Measurements from ENCODE around the gene APH1B. TPM values are rescaled to one million over a fixed set of nuclear protein-coding genes. Genes with fewer than 3 reads are reported as not detected.

Gene APH1B
- total RNA-seq, 2 donors from 2014 or later, result 20.0 to 35.0 TPM

GRCh38 chr15:63258658-63259057 is 18.7 kb upstream of the APH1B start:
- DNase-seq (ENCODE audit: low spot score), result no peak
- 96% methylated on average over 2 of the region's 2 CpGs for WGBS
- no peaks in the 10 kb centered on the region for H3K9me3 ChIP-seq
- no peak overlapping the region for H3K4me3 ChIP-seq
- no peak overlapping the region for H3K27ac ChIP-seq
- intact Hi-C loops (cut with DNase I), result no loop called here
- TF ChIP-seq CTCF (IDR thresholded peaks at IDR 0.05), result no peak
- no peak for TF ChIP-seq POLR2AphosphoS5 (IDR thresholded peaks at IDR 0.05)
- no peak for TF ChIP-seq POLR2A (IDR thresholded peaks at IDR 0.05)
- no peaks in the 10 kb centered on the region for H3K27me3 ChIP-seq (replicated peaks; ENCODE audit: insufficient read depth)
- no peaks in the 10 kb centered on the region for H3K36me3 ChIP-seq
- no peaks in the 10 kb centered on the region for H3K4me1 ChIP-seq (replicated peaks)

GRCh38 chr15:63260791-63261190 is 16.6 kb upstream of the APH1B start:
- H3K4me1 ChIP-seq (replicated peaks), result no peaks in the 10 kb centered on the region
- 83% methylated on average over 5 of the region's 5 CpGs for WGBS
- H3K4me3 ChIP-seq, result no peak overlapping the region
- no peak for TF ChIP-seq POLR2A (IDR thresholded peaks at IDR 0.05)
- TF ChIP-seq POLR2AphosphoS5 (IDR thresholded peaks at IDR 0.05), result no peak
- no peak for TF ChIP-seq CTCF (IDR thresholded peaks at IDR 0.05)
- H3K9me3 ChIP-seq, result no peaks in the 10 kb centered on the region
- no peak overlapping the region for H3K27ac ChIP-seq
- no peak for DNase-seq (ENCODE audit: low spot score)
- H3K27me3 ChIP-seq (replicated peaks; ENCODE audit: insufficient read depth), result no peaks in the 10 kb centered on the region
- H3K36me3 ChIP-seq, result no peaks in the 10 kb centered on the region
- intact Hi-C loops (cut with DNase I), result no loop called here

- intact Hi-C loops (cut with DNase I), result no loop called here
- no peaks in the 10 kb centered on the region for H3K9me3 ChIP-seq
- H3K27me3 ChIP-seq (replicated peaks; ENCODE audit: insufficient read depth), result no peaks in the 10 kb centered on the region
- no peak for DNase-seq (ENCODE audit: low spot score)
- no peak overlapping the region for H3K27ac ChIP-seq
- TF ChIP-seq POLR2AphosphoS5 (IDR thresholded peaks at IDR 0.05), result no peak
- TF ChIP-seq POLR2A (IDR thresholded peaks at IDR 0.05), result no peak
- TF ChIP-seq CTCF (IDR thresholded peaks at IDR 0.05), result no peak
- no peaks in the 10 kb centered on the region for H3K4me1 ChIP-seq (replicated peaks)
- no peak overlapping the region for H3K4me3 ChIP-seq
- H3K36me3 ChIP-seq, result no peaks in the 10 kb centered on the region
Measured at GRCh38 chr15:63261311-63261710, 16.1 kb upstream of the APH1B start.

- 80% methylated on average over 6 of the region's 6 CpGs for WGBS
- Histone ChIP-seq H3K27ac (no peak overlapping the region), H3K4me1 (replicated peaks) (no peaks in the 10 kb centered on the region), H3K9me3 (no peaks in the 10 kb centered on the region), H3K36me3 (no peaks in the 10 kb centered on the region), H3K4me3 (no peak overlapping the region), H3K27me3 (replicated peaks; ENCODE audit: insufficient read depth) (no peaks in the 10 kb centered on the region)
- intact Hi-C loops (cut with DNase I), result no loop called here
- DNase-seq (ENCODE audit: low spot score), result no peak
- no peak for TF ChIP-seq CTCF (IDR thresholded peaks at IDR 0.05)
- TF ChIP-seq POLR2A (IDR thresholded peaks at IDR 0.05), result no peak
- TF ChIP-seq POLR2AphosphoS5 (IDR thresholded peaks at IDR 0.05), result no peak
Measured at GRCh38 chr15:63263519-63263918, 13.9 kb upstream of the APH1B start.

GRCh38 chr15:63264688-63265293 is 12.6 kb upstream of the APH1B start:
- intact Hi-C loops (cut with DNase I), result no loop called here
- DNase-seq (ENCODE audit: low spot score), result no peak
- no peaks in the 10 kb centered on the region for H3K9me3 ChIP-seq
- no peak overlapping the region for H3K4me3 ChIP-seq
- H3K27me3 ChIP-seq (replicated peaks; ENCODE audit: insufficient read depth), result no peaks in the 10 kb centered on the region
- H3K27ac ChIP-seq, result no peak overlapping the region
- no peak for TF ChIP-seq POLR2AphosphoS5 (IDR thresholded peaks at IDR 0.05)
- TF ChIP-seq POLR2A (IDR thresholded peaks at IDR 0.05), result no peak
- TF ChIP-seq CTCF (IDR thresholded peaks at IDR 0.05), result no peak
- H3K36me3 ChIP-seq, result no peaks in the 10 kb centered on the region
- 47% methylated on average over 1 of the region's 1 CpG for WGBS
- no peaks in the 10 kb centered on the region for H3K4me1 ChIP-seq (replicated peaks)

Data from prostate gland (tissue), 2 donors.